VCaP (cell line): ENCODE results near the gene MAP2K4.
A peak's percentile ranks its signal among the peaks of the same experiment; 100 is the strongest.

Source experiments
- H3K27ac ChIP-seq: fragments of 450-650 bp; 2 replicates; pipeline ENCODE4 v1.5.1; 2017
- CTCF ChIP-seq: fragments of 450-650 bp; conservative IDR thresholded peaks from 2 replicates; pipeline ENCODE4 v1.5.1; 2017; ENCODE audit warnings: mild to moderate bottlenecking, moderate library complexity

MAP2K4 gene

GRCh38 chr17:12021623-12022140 is 1.0 kb downstream of the MAP2K4 start:
- H3K27ac ChIP-seq = peak overlapping the region; percentile 91
- TF ChIP-seq CTCF = no peak

GRCh38 chr17:12022310-12022709 is 1.6 kb downstream of the MAP2K4 start:
- no peak for TF ChIP-seq CTCF
- H3K27ac ChIP-seq = peak overlapping the region; percentile 91

DNA sequence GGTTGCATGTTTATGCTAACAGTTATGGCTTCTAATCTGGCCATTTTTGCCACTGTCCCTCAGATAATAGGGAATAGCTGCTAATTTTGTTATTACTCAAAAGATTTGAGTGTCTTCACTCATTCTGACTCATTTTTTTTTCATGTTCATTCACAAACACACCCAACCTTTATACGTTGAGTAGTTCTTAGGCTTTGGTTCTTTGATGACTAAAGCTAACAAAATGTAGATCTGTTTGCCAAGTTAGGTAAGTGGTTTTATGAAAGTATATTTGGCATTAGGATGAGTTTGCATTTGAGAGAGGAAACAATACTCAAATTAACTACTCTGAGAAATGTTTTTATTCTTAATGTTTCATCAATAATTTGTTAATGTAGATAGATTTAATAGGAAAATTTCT is 3.6 kb downstream of the MAP2K4 start:
- TF ChIP-seq CTCF = no peak
- no peak overlapping the region for H3K27ac ChIP-seq

GRCh38 chr17:12027658-12028057 is 7.0 kb downstream of the MAP2K4 start:
- no peak overlapping the region for H3K27ac ChIP-seq
- no peak for TF ChIP-seq CTCF

GRCh38 chr17:12028611-12029010 is 7.9 kb downstream of the MAP2K4 start:
- TF ChIP-seq CTCF = no peak

GRCh38 chr17:12034538-12034937 is 13.9 kb downstream of the MAP2K4 start:
- H3K27ac ChIP-seq = no peak overlapping the region

More at GRCh38 chr17:12028611-12029010, 7.9 kb downstream of the MAP2K4 start:
- no peak overlapping the region for H3K27ac ChIP-seq

DNA sequence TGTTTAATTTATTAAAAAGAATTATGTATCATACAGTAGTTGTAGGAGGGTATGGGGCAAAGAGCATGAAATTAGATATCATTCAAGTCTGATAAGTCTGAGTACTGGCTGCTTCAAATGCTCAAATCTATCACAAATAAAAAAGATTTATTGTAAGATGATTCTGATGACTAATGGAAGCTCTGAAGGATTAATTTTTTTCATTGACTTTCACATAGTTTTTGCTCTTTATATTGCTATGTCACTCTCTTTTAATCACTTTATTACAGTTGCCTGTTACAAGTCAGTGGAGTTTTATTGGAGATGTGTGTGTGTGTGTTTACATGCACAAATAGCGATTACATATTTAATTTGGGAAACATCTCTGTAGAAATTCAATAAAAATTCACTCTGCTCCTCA is 15.0 kb downstream of the MAP2K4 start:
- peak overlapping the region; percentile 45 for H3K27ac ChIP-seq
- TF ChIP-seq CTCF = no peak

More at GRCh38 chr17:12034538-12034937, 13.9 kb downstream of the MAP2K4 start:
- no peak for TF ChIP-seq CTCF
